GM19239 (cell line): Measurements from ENCODE around the gene OSBPL10.
"Not testable (repeated sequence)": the region's sequence is repeated elsewhere in the genome, so short reads cannot be mapped to it uniquely, and the experiment has no call there.

Experiments
- DNase-seq: peaks from one replicate; pipeline ENCODE4 v3.0.0; 2011; ENCODE audit warnings: low spot score; ENCODE audit not compliant: insufficient read length
- FAIRE-seq: peaks from 2 replicates; lab custom pipeline; 2011; peaks lifted over from hg19 to GRCh38; lab: Jason Lieb, UNC

Gene OSBPL10

GRCh38 chr3:31981206-31982181, at the start of gene OSBPL10, which contains the start of gene ZNF860:
Gene OSBPL10, minus strand, starts transcription at chr3:31981262. Its CDS starts 83 bp downstream, at chr3:31981179.
Gene ZNF860, plus strand, starts transcription at chr3:31981750. Its CDS starts 7,330 bp downstream, at chr3:31989080.
- FAIRE-seq (no peak), DNase-seq (no peak)

- no peak for FAIRE-seq
- no peak for DNase-seq
Measured at GRCh38 chr3:32026593-32026992, 45.5 kb upstream of the OSBPL10 start.

- FAIRE-seq (no peak), DNase-seq (no peak)
Measured at GRCh38 chr3:32022947-32023346, 41.9 kb upstream of the OSBPL10 start.

DNA sequence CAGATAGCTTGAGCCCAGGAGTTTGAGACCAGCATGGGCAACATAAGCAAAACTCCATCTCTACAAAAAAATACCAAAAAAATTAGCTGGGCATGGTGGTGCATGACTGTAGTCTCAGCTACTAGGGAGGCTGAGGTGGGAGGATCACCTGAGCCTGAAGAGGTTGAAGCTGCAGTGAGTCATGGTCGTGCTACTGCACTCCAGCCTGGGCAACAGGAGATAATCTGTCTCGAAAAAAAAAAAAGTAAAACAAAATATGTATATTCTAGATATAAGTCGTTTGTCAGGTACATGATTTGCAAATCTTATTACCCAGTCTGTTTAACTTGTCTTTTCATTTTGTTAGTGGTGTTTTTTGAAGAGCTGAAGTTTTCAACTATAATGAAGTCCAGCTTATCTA, 40.7 kb upstream of the OSBPL10 start:
- no peak for DNase-seq
- FAIRE-seq: no peak

DNA sequence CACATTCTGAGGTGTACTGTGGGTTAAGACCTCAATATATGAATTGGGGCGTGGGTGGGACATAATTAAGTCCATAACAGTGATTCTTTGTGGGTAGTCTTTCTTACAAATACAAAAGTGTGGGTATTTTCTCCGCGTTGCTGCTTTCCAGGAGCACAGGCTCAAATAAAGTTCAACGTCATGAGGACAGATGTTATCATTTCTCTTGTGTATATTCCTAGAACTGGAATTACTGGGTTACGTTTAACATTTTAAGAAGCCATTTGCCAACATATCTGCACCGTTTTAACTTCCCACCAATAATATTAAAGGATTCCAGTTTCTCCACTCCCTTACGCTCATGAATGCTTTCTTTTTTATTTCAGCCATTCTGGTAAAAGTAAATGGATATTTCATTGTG, 40.1 kb upstream of the OSBPL10 start:
- FAIRE-seq: no peak
- DNase-seq: no peak

DNA sequence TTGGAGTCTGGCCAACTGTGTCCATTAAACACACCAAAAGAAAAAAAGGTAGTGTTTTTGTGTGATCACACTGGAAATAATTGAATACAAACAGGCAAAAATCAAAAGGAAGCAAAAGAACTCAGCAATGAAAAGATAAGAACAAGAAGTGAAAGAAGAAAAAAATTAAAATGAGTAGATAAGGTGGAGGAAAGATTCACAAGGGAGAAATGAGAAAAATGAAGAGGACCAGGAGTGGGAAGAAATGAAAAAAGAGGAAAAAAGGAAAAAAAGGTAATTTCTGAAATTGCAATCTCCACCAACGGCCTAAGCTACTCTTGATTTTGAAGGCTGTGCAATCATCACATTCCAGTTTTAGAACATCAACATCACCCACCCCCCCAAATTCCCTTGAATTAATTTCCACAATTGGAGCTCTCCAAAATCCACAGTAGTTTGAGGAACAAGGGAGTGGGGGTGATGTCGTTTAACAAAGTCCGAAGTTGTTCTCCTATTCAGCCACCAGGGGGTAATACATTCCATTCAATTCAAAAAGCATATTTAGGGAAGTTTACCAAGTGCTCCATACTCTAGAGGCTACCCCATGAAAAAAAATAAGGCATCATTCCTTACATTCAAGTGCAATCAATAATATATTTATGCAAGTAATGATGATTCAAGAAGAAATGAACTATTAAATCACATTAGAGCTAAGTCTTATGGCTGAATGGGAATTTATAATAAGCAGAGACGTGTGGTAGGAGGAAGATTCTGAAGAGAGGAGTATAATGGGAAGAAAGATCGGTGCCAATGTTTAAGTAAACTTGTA, 37.9 kb upstream of the OSBPL10 start:
- FAIRE-seq (peak; percentile 8), DNase-seq (no peak)

DNA sequence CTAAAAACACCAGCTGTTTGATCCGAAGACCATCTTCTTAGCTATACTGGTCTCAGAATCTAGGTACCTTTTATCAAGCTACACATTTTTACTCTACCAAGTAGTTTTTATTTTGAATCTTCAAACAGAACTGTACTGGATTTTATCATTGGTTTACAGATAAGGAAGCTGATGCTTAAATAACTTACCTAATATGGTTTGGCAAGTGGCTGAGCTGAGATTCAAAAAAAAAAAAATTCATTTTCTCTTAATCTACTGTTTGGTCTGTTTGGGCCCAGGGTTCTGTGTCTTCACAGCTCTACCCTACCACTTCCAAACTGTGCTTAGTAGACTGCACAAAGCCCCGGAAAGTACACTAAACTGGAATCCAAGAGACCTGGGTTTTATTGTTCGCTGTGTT, 36.2 kb upstream of the OSBPL10 start:
- no peak for DNase-seq
- no peak for FAIRE-seq

DNA sequence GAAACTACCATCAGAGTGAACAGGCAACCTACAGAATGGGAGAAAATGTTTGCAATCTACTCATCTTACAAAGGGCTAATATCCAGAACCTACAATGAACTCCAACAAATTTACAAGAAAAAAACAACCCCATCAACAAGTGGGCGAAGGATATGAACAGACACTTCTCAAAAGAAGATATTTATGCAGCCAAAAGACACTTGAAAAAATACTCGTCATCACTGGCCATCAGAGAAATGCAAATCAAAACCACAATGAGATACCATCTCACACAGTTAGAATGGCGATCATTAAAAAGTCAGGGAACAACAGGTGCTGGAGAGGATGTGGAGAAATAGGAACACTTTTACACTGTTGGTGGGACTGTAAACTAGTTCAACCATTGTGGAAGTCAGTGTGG, 34.6 kb upstream of the OSBPL10 start:
- DNase-seq, FAIRE-seq: not testable (repeated sequence)

DNA sequence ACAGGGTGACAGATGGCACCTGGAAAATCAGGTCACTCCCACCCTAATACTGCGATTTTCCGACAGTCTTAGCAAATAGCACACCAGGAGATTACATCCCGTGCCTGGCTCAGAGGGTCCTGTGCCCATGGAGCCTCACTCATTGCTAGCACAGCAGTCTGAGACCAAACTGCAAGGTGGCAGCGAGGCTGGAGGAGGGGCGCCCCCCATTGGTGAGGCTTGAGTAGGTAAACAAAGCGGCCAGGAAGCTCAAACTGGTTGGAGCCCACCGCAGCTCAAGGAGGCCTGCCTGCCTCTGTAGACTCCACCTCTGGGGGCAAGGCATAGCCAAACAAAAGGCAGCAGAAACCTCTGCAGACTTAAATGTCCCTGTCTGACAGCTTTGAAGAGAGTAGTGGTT, 29.6 kb upstream of the OSBPL10 start:
- not testable (repeated sequence) for DNase-seq, FAIRE-seq

- no peak for FAIRE-seq
- DNase-seq: no peak
Measured at GRCh38 chr3:32009957-32010356, 28.9 kb upstream of the OSBPL10 start.

GRCh38 chr3:32009101-32009500, 28.0 kb upstream of the OSBPL10 start:
- DNase-seq (no peak), FAIRE-seq (no peak)

- FAIRE-seq: no peak
Measured at GRCh38 chr3:32004113-32004765, 23.2 kb upstream of the OSBPL10 start.

DNA sequence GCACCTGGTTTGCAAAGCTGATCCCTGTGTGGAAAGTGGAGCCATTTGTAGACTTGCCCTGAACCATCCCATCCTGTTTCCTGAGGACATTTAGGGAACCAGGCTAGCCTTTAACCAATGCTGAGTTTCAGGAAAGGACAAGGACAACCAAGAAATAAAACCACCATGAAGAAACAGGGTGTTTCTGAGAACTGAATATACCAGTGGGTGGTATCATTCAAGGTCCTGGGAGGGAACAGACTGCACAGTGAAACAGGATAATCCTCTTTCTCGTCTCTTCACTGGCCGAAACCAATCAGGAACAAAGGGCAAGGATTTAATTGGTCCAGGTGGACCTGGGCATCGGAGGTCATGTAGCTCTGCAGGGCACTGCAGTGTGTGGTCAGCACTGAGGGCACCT, 22.3 kb upstream of the OSBPL10 start:
- no peak for FAIRE-seq
- DNase-seq: no peak

More at GRCh38 chr3:32004113-32004765, 23.2 kb upstream of the OSBPL10 start:
- DNase-seq: no peak

DNA sequence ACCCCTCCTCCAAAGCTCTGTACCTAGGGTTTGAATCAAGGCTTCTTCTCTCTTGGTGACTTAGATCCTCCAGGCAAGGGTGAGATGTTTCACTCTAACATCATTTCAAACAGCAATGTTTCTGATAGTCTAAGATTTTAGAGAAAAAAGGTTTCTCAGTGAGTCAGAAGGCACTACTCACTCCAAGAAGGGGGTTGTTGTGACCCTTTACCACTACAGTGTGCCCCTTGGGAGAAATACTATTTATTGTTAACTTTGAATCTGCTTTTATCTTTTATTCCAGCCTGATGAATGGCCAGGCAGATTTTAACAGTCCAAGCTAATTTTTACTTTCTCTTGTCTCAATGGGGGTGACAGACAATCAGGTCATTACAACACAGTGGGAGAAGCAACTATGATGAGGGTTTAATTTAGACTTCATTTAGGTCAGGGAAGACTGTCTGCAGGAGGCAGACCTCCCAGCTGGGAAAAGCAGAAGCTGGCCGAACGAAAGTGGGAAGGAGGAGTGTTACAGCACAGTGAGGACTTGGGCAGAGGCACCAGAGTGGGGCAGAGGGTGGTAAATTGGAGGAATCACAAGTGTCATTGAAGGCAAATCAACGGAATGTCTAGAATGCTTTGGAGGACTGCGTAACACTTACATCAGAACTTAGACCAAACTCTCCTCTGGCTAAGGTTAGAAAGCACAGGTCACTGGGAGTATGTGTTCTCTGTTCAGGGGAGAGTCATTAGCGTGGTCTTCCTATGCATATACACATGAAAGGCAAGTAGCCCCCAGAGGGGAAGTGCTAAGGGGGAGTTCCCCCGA, 21.7 kb upstream of the OSBPL10 start:
- DNase-seq: no peak
- no peak for FAIRE-seq

GRCh38 chr3:32000877-32001276, 19.8 kb upstream of the OSBPL10 start:
- DNase-seq: no peak

DNA sequence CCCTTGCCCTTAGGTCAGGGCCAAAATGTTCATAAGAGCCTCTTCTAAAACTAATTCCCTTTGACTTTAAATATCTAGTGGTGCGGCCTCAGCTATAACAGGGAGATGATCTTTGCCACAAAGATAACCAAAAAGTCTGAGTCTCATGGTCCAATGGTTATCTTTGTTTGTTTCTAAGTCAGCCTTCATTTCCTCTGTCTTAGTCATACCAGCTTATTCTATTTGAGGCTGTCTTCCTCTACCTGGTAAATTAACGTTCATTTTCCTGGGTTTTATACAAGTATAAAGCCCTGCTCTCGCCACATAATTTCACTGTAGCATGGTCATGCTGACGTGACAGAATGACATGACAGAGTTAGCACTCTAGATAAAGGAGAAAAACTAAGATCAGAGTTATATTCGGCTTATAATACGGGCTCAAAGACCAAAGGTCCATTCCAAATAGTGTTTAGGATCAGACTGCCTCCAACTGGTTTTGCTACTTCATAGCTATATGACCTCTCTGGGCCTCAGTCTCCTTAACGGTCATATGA, 18.9 kb upstream of the OSBPL10 start:
- peak; percentile 68 for FAIRE-seq
- no peak for DNase-seq

More at GRCh38 chr3:32000877-32001276, 19.8 kb upstream of the OSBPL10 start:
- FAIRE-seq: no peak

- FAIRE-seq (no peak), DNase-seq (no peak)
Measured at GRCh38 chr3:31997500-31997899, 16.4 kb upstream of the OSBPL10 start.

GRCh38 chr3:31996195-31996594, 15.1 kb upstream of the OSBPL10 start:
- no peak for FAIRE-seq
- no peak for DNase-seq

DNA sequence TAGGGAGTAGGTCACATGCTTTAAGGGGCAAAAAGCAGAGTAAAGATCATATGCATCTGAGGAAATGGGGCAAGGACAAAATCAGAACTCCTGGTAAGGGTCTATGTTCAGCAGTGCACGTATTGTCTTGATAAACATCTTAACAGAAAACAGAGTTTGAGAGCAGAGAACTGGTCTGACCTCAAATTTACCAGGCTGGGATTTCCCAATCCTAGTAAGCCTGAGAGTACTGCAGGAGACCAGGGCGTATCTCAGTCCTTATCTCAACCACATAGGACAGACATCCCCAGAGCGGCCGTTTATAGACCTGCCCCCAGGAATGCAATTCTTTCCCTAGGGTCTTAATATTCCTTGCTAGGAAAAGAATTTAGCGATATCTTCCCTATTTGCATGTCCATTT, 14.0 kb upstream of the OSBPL10 start:
- FAIRE-seq, DNase-seq: not testable (repeated sequence)
